Measurements from ENCODE around the gene IQCH.

Gene IQCH

DNA sequence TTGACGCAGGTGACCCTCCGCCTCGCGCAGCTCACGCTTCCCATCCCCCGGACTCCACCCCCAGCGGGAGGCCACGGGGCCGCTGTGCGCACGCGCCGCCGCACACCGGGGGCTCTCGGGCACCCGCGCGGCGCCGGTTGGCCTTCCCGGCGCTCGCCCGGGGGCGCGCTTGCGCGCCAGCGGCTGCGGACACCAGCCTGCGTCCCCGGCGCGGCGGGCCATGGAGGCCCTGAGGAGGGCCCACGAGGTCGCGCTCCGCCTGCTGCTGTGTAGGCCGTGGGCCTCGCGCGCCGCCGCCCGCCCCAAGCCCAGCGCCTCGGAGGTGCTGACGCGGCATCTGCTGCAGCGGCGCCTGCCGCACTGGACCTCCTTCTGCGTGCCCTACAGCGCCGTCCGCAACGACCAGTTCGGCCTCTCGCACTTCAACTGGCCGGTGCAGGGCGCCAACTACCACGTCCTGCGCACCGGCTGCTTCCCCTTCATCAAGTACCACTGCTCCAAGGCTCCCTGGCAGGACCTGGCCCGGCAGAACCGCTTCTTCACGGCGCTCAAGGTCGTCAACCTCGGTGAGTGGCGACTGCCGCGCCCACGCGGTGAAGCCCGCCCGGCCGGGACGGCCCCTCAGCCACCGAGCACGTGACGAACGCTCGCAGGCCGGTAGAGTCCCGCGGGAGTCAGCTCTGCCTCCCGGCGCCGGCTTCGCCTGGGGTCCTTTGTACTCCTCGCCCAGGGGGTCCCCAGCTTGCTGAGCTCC lies 266.6 kb downstream of the IQCH start, which contains the start of gene C15orf61:
Gene C15orf61, plus strand, starts transcription at position 103 of the 754 bp plus-strand sequence. Its CDS starts 118 bp downstream, at position 221.
- ChIA-PET POLR2A (interaction anchor here (0.6 to 0.9 kb wide), 2 partner anchors 10 kb away, joined by 3 read pairs; no protein-coding TSS in a partner anchor), CTCF (interaction anchor here (0.6 to 1.2 kb wide), 4 partner anchors 10 to 310 kb away, joined by 3 read pairs; no protein-coding TSS in a partner anchor)
- no peak for DNase-seq (ENCODE audit: low read depth, low spot score)
- H3K4me3 ChIP-seq (ENCODE audit: low read depth, low read length): peak within 1 kb of the TSS; percentile 87
- no peak for TF ChIP-seq CTCF (IDR thresholded peaks at IDR 0.05; ENCODE audit: insufficient read depth, low read length, missing control alignments)

GRCh38 chr15:67521783-67522568 lies 267.4 kb downstream of the IQCH start:
- peak overlapping the region; percentile 87 for H3K4me3 ChIP-seq (ENCODE audit: low read depth, low read length)
- POLR2A ChIA-PET: interaction anchor here (0.8 to 0.9 kb wide), 3 partner anchors 9 to 20 kb away, joined by 3 to 4 read pairs (median 3); partner anchors contain the start of gene MAP2K5
- no peak for TF ChIP-seq CTCF (IDR thresholded peaks at IDR 0.05; ENCODE audit: insufficient read depth, low read length, missing control alignments)
- CTCF ChIA-PET: interaction anchor here (0.7 to 1.2 kb wide), 2 partner anchors 9 to 21 kb away, joined by 3 read pairs; no protein-coding TSS in a partner anchor
- DNase-seq (ENCODE audit: low read depth, low spot score): no peak

DNA sequence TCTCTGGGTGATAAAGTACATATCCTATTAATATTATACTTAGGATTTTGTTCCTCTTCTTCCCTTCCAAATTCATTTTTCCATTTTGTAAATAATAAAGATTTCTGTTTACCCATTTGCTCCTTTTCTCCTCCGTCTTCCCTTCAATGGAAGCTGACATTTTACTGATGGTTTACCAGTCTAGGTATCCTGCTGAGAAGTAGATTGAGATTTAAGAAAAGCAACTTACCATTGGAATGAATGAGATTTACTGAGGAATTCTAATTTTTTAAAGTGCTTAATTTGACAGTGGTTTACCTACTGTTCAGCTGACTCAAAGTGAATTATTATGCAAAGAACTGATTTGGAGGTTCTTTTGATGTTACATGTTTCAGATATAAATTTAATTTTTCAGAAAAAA lies 268.7 kb downstream of the IQCH start:
- H3K4me3 ChIP-seq (ENCODE audit: low read depth, low read length): no peak overlapping the region
- POLR2A ChIA-PET: no interaction called here
- no peak for DNase-seq (ENCODE audit: low read depth, low spot score)
- no peak for TF ChIP-seq CTCF (IDR thresholded peaks at IDR 0.05; ENCODE audit: insufficient read depth, low read length, missing control alignments)
- CTCF ChIA-PET: interaction anchor here (1.0 kb wide), 2 partner anchors 19 to 313 kb away, joined by 3 read pairs; partner anchors contain the start of gene MAP2K5

- CTCF ChIA-PET: interaction anchor here (1.0 to 1.1 kb wide), 3 partner anchors 12 to 312 kb away, joined by 3 read pairs; partner anchors contain the start of gene MAP2K5
- H3K4me3 ChIP-seq (ENCODE audit: low read depth, low read length): no peak overlapping the region
- DNase-seq (ENCODE audit: low read depth, low spot score): no peak
- POLR2A ChIA-PET: interaction anchor here (0.7 kb wide), 1 partner anchor 40 kb away, joined by 3 read pairs; no protein-coding TSS in a partner anchor
- TF ChIP-seq CTCF (IDR thresholded peaks at IDR 0.05; ENCODE audit: insufficient read depth, low read length, missing control alignments): no peak
These were observed 269.6 kb downstream of the IQCH start for GRCh38 chr15:67524235-67524634.

GRCh38 chr15:67528513-67528912 lies 273.9 kb downstream of the IQCH start:
- ChIA-PET POLR2A (no interaction called here), CTCF (no interaction called here)
- no peak for DNase-seq (ENCODE audit: low read depth, low spot score)
- no peak overlapping the region for H3K4me3 ChIP-seq (ENCODE audit: low read depth, low read length)
- no peak for TF ChIP-seq CTCF (IDR thresholded peaks at IDR 0.05; ENCODE audit: insufficient read depth, low read length, missing control alignments)
